ENCODE data around the gene TNFRSF12A.

DNA sequence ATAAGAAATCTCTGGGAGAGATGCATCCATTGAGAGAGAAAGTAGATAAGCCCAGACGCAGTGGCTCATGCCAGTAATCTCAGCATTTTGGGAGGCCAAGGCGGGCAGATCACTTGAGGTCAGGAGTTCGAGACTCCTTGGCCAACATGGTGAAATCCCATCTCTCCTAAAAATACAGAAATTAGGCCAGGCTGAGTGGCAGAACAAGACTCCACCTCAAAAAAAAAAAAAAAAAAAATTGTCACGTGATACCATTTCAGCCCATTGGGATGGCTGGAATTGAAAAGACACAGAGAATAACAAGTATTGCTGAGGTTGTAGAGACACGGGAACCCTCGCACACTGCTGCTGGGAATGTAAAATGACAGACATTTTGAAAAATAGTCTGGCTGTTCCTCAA, 42.4 kb downstream of the TNFRSF12A start:
- TF ChIP-seq MAFK (IDR thresholded peaks at IDR 0.05; ENCODE audit: low read depth, low read length) (no peak), HDAC6 (IDR thresholded peaks at IDR 0.05; ENCODE audit: low read depth, low read length) (no peak), POLR2AphosphoS5 (IDR thresholded peaks at IDR 0.05; ENCODE audit: low read depth, low read length) (no peak), YY1 (IDR thresholded peaks at IDR 0.05; ENCODE audit: low read depth, low read length) (no peak)
- TF ChIP-seq, protein P1, sequence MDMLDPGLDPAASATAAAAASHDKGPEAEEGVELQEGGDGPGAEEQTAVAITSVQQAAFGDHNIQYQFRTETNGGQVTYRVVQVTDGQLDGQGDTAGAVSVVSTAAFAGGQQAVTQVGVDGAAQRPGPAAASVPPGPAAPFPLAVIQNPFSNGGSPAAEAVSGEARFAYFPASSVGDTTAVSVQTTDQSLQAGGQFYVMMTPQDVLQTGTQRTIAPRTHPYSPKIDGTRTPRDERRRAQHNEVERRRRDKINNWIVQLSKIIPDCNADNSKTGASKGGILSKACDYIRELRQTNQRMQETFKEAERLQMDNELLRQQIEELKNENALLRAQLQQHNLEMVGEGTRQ (IDR thresholded peaks at IDR 0.05; ENCODE audit: low read length), result no peak
